Measurements from ENCODE around the gene TEKT2. TPM values are rescaled to one million over a fixed set of nuclear protein-coding genes. Genes with fewer than 3 reads are reported as not detected.

TEKT2 gene
- total and polyA plus RNA-seq, 2 of the 4 experiments (the other 2 are of a cell fraction): 0.18 TPM; not detected in 1

DNA sequence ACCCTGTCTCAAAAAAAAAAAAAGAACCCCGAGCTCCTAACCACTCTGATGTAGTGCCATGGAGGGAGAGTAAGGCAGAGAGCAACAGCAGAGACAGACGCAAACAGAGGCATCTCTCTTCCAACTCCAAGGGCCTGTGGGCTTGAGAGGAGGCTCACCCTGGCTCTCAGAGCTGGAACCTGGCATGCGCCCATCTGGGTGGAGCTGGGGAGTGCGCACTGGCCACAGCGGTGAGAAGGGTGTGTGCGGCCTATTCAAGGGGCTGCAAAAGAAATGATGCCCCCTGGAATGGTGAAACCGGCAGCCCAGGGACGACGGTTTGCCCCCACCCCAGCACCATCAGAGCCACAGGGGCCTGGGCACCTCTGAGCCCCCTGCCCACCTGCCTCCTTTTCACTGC, 23.5 kb downstream of the TEKT2 start:
- Histone ChIP-seq H4K5ac (ENCODE audit: low read depth, low read length) (no peak overlapping the region), H2AK5ac (ENCODE audit: low read depth, low read length) (no peak overlapping the region), H3K9ac (ENCODE audit: low read depth, low read length) (no peak overlapping the region), H2AK9ac (replicated peaks; ENCODE audit: low read depth, low read length, poor library complexity) (no peak overlapping the region), H3K79me1 (ENCODE audit: low read depth in 1 of 2, low read length in 2 of 2) (no peaks in the 10 kb centered on the region), H2AFZ (replicated peaks; ENCODE audit: low read length, poor library complexity) (no peak overlapping the region), H3K56ac (ENCODE audit: extremely low read depth, insufficient read depth, low read length) (no peak overlapping the region), H4K20me1 (ENCODE audit: insufficient read depth, low read length) (no peaks in the 10 kb centered on the region), H4K8ac (ENCODE audit: low read depth in 2 of 2, low read length in 2 of 2) (no peak overlapping the region), H3K27me3 (ENCODE audit: control insufficient read depth, insufficient read depth, low read length) (no peaks in the 10 kb centered on the region), H3K4me3 (ENCODE audit: insufficient read depth, low read depth, low read length) (no peak overlapping the region), H4K91ac (ENCODE audit: insufficient read depth, low read depth, low read length) (no peak overlapping the region), H3K23ac (ENCODE audit: low read depth, low read length) (no peak overlapping the region), H2BK5ac (ENCODE audit: low read depth, low read length, poor library complexity, severe bottlenecking) (no peak overlapping the region), H3K4me2 (ENCODE audit: low read depth, low read length) (no peak overlapping the region), H3K4me1 (ENCODE audit: control insufficient read depth, insufficient read depth, low read length) (peaks cover 2% of the 10 kb centered on the region), H3K9me1 (ENCODE audit: insufficient read depth, low read length) (peaks cover 3% of the 10 kb centered on the region; the same call in 1 of the 2 replicates), H2BK15ac (ENCODE audit: low read depth, low read length) (no peak overlapping the region), H3K9me3 (ENCODE audit: control insufficient read depth, insufficient read depth, low read length) (no peaks in the 10 kb centered on the region), H3K14ac (replicated peaks; ENCODE audit: low read depth, low read length) (no peak overlapping the region), H3K36me3 (ENCODE audit: control insufficient read depth, insufficient read depth, low read length) (no peaks in the 10 kb centered on the region), H3K27ac (ENCODE audit: insufficient read depth, low read length) (no peak overlapping the region), H3K4ac (ENCODE audit: low read depth, low read length) (no peak overlapping the region), H2BK120ac (ENCODE audit: low read depth, low read length) (no peak overlapping the region), H2BK20ac (ENCODE audit: low read depth, low read length) (no peak overlapping the region), H3K18ac (ENCODE audit: low read depth, low read length) (no peak overlapping the region)
- DNase-seq: no peak
- 100% methylated on average over 4 of the region's 9 CpGs; no CpG with 5 or more reads in 1 of the 2 experiments for WGBS, 2 experiments (ENCODE audit: extremely low coverage in 2 of 2, insufficient read length in 1 of 2)
- ChIA-PET CTCF (interaction anchor here (1.8 kb wide), 1 partner anchor 27 kb away, joined by 6 read pairs; no protein-coding TSS in a partner anchor), POLR2A (ENCODE audit: unreplicated experiment) (no interaction called here)
- in situ Hi-C loops (cut with MboI; ENCODE audit: low sequenced_read_pairs): loop anchor here (5.0 to 25.0 kb wide), 2 partner anchors 180 to 305 kb away; no protein-coding TSS in a partner anchor
- BruUV-seq (replicated peaks): no TSS peak
- intact Hi-C loops (cut with micrococcal nuclease): loop anchor here (10.0 kb wide), 1 partner anchor 107 kb away; no protein-coding TSS in a partner anchor
- no peak for ATAC-seq (ENCODE audit: low read depth)
- TF ChIP-seq FOS (IDR thresholded peaks at IDR 0.05; ENCODE audit: low read depth, low read length) (no peak), RAD21 (IDR thresholded peaks at IDR 0.05; ENCODE audit: low read length) (no peak), SMC3 (IDR thresholded peaks at IDR 0.05; ENCODE audit: low read depth, low read length) (no peak), CHD1 (IDR thresholded peaks at IDR 0.05; ENCODE audit: low read depth, low read length) (no peak), POLR2A (IDR thresholded peaks at IDR 0.05; ENCODE audit: low read depth, low read length) (no peak), BHLHE40 (IDR thresholded peaks at IDR 0.05; ENCODE audit: low read depth, low read length) (no peak), MAZ (IDR thresholded peaks at IDR 0.05; ENCODE audit: borderline replicate concordance, low read depth, low read length) (no peak), RFX5 (IDR thresholded peaks at IDR 0.05; ENCODE audit: low read depth, low read length) (no peak), RCOR1 (IDR thresholded peaks at IDR 0.05; ENCODE audit: insufficient replicate concordance, low read length) (no peak), NFE2L2 (IDR thresholded peaks at IDR 0.05; ENCODE audit: low read depth, low read length) (no peak)
- TF ChIP-seq, protein P1, sequence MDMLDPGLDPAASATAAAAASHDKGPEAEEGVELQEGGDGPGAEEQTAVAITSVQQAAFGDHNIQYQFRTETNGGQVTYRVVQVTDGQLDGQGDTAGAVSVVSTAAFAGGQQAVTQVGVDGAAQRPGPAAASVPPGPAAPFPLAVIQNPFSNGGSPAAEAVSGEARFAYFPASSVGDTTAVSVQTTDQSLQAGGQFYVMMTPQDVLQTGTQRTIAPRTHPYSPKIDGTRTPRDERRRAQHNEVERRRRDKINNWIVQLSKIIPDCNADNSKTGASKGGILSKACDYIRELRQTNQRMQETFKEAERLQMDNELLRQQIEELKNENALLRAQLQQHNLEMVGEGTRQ (IDR thresholded peaks at IDR 0.05; ENCODE audit: low read depth, low read length): no peak
- TF ChIP-seq, protein P2, sequence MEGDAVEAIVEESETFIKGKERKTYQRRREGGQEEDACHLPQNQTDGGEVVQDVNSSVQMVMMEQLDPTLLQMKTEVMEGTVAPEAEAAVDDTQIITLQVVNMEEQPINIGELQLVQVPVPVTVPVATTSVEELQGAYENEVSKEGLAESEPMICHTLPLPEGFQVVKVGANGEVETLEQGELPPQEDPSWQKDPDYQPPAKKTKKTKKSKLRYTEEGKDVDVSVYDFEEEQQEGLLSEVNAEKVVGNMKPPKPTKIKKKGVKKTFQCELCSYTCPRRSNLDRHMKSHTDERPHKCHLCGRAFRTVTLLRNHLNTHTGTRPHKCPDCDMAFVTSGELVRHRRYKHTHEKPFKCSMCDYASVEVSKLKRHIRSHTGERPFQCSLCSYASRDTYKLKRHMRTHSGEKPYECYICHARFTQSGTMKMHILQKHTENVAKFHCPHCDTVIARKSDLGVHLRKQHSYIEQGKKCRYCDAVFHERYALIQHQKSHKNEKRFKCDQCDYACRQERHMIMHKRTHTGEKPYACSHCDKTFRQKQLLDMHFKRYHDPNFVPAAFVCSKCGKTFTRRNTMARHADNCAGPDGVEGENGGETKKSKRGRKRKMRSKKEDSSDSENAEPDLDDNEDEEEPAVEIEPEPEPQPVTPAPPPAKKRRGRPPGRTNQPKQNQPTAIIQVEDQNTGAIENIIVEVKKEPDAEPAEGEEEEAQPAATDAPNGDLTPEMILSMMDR (conservative IDR thresholded peaks at IDR 0.05; ENCODE audit: low read depth, low read length): no peak
- dilution Hi-C loops (cut with HindIII; ENCODE audit: low sequenced_read_pairs, unreplicated experiment): no loop called here

Measured in IMR-90 (cell line).